HG03460 (cell line): Measurements from ENCODE around the gene LRRC47.
"Not testable (repeated sequence)": the region's sequence is repeated elsewhere in the genome, so short reads cannot be mapped to it uniquely, and the experiment has no call there.

Experiments
- ATAC-seq: cut with Tn5 transposase; IDR thresholded peaks from one replicate; pipeline ENCODE4 v1.9.1; 2021; ENCODE audit not compliant: unreplicated experiment

LRRC47 gene

GRCh38 chr1:3748316-3748900 is 47.9 kb downstream of the LRRC47 start:
- not testable (repeated sequence) for ATAC-seq

GRCh38 chr1:3747903-3748302 is 48.4 kb downstream of the LRRC47 start:
- ATAC-seq: no peak

DNA sequence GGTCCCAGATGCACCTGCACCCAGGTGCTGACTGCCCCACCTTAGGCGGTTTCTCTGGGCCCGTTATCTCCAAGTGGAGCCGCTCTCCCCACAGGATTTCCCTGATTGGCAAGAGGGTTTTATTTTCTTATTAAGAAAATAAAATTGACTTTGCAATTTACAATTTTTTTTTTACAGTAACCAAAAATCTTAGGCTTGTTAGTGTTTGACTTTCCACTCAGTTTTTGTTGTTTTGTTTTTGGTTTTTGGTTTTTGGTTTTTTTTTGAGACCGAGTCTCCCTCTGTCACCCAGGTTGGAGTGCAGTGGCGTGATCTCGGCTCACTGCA is 48.8 kb downstream of the LRRC47 start:
- no peak for ATAC-seq

- ATAC-seq: peak; percentile 75
Observed at GRCh38 chr1:3746830-3747521, 49.3 kb downstream of the LRRC47 start.

- ATAC-seq: no peak
Observed at GRCh38 chr1:3746389-3746829, 49.9 kb downstream of the LRRC47 start.

DNA sequence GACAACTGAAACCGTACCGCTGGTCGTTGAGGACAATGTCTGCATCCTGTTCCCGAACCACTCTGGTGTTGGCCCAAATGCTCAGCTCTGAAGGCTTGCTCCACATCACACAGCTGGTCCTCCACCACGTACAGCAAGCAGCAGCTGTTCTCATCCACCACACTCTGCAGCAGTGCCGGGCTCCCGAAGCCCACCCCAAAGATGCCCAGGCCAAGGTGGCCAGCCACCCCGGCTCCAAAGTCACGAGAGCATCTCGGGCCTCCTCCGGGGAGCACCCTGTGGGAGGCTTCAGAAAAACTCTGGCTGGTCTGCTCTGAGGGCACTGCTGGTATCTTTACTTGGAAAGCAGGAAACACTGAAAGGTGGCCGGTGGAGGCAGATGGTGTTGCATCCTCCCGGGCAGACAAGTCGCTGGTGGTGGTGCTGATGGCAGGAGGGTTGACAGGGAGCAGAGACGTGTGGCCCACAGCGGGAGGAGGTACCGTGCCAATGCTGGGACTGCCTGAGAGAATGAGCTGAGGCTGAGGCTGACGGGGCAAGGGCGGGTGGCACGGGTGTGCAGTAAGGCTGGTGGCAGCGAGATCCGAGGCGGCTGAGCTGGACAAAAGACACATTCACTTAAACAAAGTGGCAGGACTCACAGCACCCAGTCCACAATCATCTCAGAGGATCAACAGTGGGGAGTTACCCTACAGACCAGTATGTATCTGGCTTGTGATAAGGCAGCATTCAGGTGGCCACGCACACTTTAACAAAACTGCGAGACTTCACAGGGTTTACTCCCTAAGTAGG is 50.5 kb downstream of the LRRC47 start:
- no peak for ATAC-seq

GRCh38 chr1:3745071-3745470 is 51.2 kb downstream of the LRRC47 start:
- ATAC-seq: no peak

GRCh38 chr1:3744646-3745045 is 51.7 kb downstream of the LRRC47 start:
- no peak for ATAC-seq

GRCh38 chr1:3743826-3744225 is 52.5 kb downstream of the LRRC47 start:
- ATAC-seq: no peak

GRCh38 chr1:3743421-3743820 is 52.9 kb downstream of the LRRC47 start:
- ATAC-seq: no peak

DNA sequence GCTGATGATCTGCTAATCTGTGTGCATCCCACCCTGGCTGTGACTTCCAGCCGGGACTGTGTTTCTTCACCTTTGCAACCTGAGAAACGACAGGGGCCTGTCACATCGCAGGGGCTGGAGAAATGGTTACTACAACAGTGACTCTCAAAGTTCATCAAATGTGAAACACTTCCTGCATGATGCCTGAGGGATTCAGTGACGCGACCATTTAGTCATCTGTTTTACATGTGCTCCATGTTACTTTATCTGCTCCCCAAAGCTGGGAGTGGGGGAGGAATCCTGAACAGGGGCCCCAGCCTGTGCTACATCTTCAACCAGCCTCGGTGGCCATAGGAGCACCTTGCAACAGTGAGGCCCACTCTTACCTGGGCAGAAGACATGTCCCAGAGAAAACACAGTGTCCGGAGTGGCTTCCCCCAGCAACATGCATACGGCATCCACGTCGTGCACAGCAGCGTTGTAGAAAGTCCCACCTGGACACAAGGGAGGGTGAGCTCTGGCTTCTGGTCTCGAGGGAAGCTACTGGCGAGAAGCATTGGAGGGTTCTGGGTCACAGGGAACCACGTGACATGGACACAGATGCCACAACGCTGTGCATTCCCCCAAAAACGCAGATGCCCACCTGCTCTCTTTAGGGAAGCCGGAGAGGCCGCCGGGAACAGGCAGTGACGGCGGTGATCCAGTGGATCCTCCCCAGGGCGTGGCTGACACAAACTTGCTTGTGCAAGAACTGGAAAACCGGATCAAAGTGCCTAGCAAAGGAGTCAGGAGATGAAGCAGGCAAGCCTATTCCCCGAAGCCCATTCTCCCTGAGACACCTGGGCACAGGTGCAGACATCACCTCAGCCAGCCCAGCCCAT is 53.6 kb downstream of the LRRC47 start:
- ATAC-seq: no peak

GRCh38 chr1:3741566-3742438 is 54.5 kb downstream of the LRRC47 start:
- no peak for ATAC-seq

DNA sequence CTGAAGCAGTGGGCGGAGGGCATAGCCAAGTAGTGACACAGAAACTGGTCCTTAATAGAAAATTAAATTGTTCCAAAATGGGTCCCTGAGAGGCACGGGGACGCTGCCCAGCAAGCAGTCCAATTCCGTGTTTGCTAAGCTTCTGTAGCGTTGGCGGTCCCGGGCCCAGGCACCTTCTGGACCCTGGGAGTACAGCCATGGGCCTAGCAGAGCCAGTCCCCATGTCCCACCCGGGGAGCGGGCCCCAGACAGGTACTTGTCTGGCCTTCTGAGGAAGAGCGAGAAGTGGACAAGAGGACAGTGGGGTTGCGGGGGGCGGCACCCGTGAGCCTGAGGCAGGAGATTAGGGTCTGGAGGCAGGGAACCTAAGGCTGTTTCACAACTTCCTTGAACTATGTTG is 55.5 kb downstream of the LRRC47 start:
- ATAC-seq: no peak

DNA sequence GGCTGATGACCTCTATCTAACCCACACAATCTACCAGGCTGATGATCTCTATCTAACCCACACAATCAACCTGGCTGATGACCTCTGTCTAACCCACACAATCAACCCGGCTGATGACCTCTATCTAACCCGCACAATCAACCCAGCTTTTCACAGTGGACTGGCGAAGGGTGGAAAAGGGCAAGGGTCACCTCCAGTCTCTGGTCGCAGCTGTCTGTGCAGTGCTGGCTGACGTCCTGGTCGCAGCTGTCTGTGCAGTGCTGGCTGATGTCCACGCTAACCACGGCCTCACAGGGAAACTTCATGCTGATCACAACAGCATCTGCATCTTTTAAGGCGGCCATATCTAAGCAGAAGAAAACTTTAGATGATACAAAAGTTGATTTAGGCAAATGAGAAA is 56.3 kb downstream of the LRRC47 start:
- ATAC-seq: no peak

DNA sequence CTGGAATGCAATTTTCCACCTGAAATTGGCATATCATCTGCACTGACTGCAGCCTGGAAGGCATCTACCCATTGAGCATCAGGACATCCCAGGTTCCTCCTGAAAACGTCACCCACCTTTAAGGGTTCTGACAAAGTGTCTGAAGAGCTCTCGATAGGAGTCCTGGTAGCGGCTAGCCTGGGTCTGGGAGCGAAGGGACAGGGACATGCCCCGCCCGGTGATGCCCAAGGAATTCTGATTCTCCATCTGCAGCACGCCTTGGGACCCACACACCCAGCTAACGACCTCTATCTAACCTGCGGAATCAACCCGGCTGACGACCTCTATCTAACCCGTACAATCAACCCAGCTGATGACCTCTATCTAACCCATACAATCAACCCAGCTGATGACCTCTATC is 57.4 kb downstream of the LRRC47 start:
- ATAC-seq: no peak

GRCh38 chr1:3736708-3737107 is 59.6 kb downstream of the LRRC47 start:
- ATAC-seq: no peak

GRCh38 chr1:3736131-3736561 is 60.2 kb downstream of the LRRC47 start:
- no peak for ATAC-seq

GRCh38 chr1:3735688-3736087 is 60.6 kb downstream of the LRRC47 start:
- no peak for ATAC-seq

DNA sequence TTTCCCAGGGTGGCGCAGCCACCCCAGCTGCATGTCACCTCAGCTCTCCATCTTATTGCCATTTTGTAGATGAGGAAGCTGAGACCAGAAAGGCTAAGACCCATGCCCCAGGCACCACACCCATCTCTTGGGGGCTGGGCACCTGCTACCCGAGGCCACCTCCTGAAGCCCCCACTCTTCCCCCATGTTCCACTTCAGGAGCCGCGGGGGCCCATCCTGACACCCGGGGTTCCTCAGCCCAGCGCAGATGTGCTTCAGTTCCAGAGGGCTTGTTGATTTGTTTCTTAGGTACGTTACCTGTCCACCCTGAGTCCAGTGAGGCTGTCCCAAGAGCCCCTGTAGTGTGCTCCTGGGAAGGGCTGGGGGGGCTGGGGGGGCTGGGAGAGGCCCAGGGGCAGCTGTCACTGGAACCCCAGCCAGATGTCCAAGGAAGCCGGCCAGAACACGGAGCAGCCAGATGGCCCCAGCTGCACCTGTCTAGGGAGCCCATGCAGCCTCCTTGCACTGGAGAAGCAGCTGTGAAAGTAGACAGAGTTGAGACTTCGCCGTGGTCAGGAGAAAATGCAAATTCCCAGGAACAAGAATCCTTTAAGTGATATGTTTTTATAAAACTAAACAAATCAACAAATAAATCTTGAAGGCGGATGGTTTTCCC is 61.1 kb downstream of the LRRC47 start:
- no peak for ATAC-seq

GRCh38 chr1:3734602-3735001 is 61.7 kb downstream of the LRRC47 start:
- ATAC-seq: no peak
